Right kidney (tissue), 1 donor: ENCODE data around the gene MIDN.

Experiments
- DNase-seq: peaks from one replicate; pipeline ENCODE4 v3.0.0-alpha.2; 2016

Gene MIDN

DNA sequence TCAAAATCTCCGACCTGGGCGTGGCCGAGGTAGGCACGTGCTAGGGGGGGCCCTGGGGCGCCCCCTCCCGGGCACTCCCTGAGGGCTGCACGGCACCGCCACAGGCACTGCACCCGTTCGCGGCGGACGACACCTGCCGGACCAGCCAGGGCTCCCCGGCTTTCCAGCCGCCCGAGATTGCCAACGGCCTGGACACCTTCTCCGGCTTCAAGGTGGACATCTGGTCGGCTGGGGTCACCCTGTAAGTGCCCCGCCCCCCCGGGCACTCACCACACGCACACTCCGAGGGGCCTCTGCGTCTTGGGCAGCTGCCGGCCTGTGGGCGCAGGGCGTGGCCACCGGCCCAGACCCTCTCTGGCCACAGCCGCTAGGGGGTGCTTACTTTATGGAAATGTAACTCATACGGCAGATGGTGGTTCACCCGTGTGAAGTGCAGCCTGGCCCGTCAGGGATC, 27.9 kb upstream of the MIDN start:
- no peak for DNase-seq

DNA sequence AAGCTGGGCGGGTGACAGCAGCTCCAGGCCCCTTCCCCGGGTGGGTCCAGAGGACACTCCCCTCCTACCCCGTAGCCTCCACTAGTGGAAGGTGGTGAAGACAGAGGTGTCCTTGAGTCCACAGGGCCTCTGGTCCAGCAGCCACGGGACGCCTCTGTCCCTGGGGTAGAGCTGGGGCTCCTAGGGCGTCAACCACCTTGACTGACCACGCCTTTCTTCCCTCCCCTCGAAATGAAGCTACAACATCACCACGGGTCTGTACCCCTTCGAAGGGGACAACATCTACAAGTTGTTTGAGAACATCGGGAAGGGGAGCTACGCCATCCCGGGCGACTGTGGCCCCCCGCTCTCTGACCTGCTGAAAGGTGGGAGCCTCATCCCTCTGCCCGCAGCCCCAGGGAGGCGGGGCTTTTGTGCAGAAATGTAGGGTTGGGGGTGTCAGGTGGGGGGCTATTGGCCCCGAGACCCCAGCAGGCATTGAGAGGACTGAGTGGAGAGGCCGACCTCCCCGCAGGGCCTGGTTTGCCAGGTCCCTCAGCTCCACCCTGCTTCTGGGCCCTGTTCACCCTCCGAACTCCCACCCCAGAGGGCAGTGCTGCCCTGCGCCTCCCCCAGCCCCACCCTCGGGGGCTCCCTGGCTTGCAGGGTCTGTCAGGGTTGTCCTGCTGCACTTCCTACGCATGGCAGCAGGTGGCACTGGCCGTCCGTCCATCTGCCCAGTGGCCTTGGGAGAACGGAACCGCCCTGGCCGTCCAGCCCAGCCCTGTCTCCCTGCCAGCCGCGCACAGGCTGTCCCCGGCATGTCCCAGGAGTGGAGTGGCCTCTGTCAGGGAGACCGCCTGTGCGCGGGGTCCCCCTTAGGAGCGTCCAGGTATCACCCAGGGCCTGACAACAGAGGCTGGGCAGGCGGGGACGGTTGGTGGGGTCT, 27.1 kb upstream of the MIDN start:
- no peak for DNase-seq

- DNase-seq: no peak
These were observed 26.5 kb upstream of the MIDN start for GRCh38 chr19:1221904-1222255.

DNA sequence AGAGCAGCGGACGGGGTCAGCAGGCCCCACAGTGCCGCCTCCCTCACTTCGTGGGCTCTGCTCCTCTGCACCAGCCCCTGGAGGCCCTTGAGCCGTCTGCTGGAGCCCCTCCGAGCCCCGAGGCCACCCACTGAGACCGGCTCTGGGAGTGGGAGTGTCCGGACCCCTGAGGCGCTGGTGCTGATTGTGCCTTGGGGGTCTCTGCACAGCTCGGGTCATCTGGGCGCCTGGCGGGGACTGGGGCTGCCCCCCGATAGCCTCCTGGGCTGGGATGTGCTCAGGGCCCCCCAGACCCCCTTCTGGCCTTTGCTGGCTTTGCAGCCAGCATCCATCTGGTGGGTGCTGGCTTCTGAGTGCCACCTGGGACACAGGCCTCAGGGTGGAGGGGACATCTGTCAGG, 26.0 kb upstream of the MIDN start:
- DNase-seq: no peak

DNA sequence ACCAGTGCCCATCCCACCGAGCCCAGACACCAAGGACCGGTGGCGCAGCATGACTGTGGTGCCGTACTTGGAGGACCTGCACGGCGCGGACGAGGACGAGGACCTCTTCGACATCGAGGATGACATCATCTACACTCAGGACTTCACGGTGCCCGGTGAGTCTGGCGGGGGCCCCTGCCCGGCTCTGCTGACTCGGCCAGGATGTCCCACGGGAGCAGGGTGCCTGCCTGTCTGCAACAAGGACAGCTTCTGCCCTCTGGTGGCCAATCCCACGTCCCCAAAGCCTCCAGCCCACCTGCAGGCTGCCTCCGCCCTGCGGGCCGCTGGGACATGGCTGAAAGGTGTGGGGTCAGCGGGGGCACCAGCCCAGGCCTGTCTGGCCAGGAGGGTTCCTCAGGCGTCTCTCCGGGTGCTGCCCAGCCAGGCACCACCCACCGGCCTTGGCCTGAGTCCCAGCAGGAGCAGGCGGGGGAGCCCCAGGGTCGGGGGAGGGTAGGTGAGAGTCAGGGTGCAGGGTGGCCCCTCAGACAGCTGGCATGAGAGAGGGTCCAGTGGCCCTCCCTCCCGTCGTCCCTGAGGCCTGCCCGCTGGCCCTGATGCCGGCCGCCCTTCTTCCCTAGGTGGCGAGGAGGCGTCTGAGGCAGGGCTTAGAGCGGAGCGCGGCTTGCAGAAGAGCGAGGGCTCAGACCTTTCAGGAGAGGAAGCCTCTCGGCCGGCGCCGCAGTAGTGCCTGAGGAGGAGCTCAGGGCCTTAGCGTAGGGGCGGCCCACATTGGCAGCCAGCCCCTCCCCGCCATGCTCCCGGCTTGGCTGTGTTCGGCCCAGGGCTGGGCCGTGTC, 25.1 kb upstream of the MIDN start:
- no peak for DNase-seq

GRCh38 chr19:1224047-1224825, 24.1 kb upstream of the MIDN start:
- no peak for DNase-seq

DNA sequence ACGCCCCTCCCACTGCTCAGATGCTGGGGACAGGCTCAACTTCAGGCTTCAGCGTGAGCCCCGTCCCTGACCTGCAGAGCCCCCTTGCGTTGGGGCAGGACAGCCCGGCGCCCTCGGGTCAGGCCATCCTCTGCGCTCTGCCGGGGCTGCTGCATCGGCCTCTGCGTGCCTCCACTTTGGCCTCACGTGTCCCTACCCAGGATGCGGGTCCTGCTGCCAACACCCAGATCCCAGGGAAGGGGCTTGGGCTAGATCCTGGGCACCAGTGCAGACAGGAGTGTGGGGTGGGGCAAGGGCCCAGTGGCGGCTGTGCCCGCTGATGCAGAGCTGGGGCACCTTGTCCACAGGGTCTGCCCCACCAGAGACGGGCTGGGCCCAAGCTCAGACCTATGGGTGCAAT, 23.5 kb upstream of the MIDN start:
- no peak for DNase-seq

DNA sequence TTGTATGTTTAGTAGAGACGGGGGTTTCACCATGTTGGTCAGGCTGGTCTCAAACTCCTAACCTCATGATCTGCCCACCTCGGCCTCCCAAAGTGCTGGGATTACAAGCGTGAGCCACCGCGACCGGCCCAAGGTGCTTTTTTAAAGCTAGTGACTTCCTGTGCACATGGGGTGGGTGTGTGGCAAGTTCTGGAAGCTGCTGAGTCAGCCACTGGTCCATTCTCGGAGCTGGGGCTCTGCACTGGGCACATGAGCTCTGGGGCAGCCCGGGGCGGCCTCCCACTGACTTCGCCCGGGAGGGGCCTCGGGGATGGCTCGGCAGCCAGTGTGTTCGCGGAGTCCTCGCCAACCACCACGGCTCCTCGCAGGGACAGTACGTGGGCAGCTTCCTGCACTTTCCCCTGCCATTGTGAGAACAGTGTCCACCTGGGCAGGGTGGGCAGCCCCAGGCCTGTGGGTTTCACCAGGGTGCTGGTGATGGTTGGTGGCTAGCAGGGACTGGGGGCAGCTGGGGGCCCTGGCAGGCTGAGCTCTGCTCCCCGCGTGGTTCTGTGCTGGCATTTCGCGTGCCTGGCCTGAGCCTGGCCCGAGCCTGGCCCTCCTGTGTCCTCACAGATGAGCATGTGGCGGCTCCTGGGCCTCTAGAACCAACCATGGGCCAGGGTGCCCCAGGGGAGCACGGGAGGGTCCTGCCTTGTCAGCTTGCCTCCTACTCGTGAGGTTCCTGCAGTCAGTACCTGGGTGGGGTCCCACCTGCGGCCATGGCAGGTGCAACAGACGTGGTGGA, 22.8 kb upstream of the MIDN start:
- no peak for DNase-seq

- no peak for DNase-seq
These were observed 22.2 kb upstream of the MIDN start for GRCh38 chr19:1226227-1226518.

DNA sequence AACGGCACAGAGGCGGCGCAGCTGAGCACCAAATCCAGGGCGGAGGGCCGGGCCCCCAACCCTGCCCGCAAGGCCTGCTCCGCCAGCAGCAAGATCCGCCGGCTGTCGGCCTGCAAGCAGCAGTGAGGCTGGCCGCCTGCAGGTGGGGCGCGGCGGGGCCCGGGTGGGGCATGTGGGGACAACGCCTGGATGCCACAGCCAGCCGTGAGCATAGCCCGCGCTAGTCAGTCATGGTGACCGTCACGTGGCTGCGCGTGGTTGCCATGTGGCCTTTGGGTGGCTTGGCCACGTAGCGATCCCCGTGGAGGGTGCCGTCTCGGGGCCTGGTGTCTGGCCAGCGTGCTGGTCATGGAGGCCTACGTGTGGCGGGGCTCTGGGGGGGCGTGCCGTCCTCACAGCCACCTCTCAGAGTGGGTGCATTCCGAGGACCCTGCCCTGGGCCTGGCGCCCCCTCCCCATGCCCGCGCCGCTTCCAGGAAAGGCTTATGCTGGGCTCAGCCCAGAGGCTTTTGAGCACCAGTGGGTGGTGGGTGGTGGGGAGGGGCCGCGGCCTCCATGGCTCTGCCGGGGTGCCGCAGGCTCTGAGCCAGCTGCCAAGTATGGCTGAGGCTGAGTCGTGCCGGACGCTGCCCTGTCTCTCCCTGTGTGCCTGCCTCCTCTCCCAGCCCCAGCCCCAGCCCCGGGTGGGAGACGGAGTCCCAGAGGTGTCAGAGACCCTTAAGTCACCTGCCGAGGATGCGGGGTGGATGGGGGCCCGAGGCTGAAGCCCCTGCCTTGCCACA, 21.7 kb upstream of the MIDN start:
- DNase-seq: no peak

GRCh38 chr19:1227304-1228054, 20.9 kb upstream of the MIDN start:
- no peak for DNase-seq

DNA sequence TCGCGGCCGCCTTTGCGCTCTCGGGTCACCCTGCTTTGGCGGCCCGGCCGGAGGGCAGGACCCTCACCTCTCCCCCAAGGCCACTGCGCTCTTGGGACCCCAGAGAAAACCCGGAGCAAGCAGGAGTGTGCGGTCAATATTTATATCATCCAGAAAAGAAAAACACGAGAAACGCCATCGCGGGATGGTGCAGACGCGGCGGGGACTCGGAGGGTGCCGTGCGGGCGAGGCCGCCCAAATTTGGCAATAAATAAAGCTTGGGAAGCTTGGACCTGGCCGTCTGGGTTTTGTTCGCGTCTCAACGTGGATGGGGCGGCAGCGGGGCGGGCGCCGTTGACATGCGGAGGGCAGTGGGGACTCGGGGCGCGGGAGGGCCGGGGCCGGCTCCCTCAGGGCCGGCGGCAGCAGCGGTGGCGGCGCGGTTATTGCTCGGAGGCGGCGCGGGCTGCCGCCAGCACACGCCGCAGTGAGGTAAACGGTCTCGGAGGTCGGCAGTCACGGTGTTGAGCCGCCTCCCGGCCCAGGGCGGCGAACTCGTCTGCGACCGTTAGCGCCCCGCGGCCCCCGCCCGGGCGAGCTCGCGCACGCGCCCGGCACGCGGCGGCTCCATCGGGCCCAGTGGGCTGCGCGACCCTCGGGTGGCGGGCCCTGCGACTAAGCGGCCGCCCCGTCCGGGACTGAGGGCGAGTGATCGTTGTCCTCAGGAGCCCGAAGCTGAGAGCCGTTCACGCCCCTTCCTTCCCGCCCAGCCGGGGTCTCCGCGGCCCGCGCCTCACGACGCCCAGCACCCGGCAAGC, 20.0 kb upstream of the MIDN start:
- DNase-seq: no peak

DNA sequence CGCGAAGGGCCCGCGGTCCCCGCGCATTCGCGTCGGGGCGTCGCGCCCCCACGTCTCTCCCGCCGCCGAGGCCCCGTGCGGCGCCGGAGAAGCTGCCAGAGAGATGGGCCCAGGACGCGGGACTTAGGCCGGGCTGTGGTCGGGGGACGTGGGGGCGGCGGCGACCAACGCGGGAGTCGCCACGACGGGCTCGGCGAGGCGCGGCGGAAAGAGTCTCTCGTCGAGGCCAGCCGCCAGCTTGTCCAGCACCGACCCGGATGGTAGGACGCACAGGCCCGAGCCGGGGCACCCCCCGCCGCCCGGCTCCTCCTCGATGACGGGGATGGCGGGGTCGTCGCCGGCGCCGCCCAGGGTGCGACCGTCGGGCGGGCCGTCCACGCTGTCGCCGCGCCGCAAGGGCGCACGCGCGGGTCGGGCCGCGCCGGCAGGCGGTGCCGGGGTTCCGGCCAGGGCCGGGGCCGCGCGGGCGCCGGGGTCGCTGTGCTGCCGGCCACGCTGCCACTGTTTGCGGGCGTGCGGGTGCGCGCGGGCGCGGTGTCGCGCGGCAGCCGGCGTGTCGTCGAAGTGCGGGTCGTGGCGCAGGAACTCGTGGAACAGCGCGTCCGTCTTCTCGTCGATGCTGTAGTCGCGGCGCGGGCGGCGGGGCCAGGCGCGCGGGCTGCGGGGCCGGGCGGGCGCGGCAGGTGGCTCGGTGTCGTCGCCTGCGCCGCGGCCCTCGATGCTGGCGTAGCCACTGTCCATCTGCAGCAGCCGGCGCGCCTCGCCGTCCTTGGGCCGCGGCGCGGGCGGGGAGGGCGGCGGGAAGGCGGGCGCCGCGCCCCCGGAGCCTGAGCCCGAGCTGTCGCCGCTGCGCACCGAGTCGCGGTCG, 19.1 kb upstream of the MIDN start:
- DNase-seq: no peak

DNA sequence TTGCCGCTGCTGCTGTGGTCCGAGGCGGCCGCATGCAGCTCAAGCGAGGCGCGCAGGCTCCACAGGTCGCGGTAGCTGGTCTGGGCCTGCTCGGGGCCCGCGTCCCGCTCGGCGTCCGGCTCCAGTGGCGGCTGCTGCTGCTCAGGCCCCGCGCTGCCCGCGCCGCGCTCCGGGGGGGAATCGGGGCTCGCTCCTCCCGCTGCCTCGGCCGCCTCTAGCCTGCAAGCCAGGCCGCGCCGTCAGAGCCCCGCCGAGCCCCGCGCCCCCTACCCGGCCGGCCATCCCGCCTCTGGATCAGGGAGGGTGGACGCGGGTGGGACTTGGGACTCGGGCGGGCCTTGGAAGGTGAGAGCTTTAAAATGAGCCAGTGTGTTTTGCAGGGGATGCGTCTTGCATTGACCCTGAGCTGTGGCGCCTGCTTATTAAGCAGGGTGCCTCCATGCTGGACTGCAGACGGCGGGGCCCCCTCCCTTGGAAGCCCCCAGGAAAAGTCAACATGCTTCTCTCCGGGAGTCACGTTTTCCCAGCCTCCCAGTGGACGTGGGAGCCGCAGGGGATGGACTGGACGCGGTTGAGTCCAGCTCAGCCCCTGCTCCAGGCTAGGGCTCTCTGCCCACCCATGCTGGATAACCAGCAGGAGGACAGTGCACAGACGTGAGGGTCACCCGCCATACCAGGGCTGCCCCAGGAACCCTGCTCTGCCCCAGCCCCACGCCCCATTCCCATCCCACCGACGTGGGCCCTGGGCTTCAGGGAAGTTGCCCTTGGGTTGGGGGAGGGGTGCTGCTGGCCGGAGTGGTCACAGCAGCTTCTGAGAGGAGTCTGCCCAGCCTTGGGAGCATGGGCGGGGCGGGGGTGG, 18.2 kb upstream of the MIDN start:
- DNase-seq: no peak

- no peak for DNase-seq
These were observed 17.4 kb upstream of the MIDN start for GRCh38 chr19:1230783-1231489.

DNA sequence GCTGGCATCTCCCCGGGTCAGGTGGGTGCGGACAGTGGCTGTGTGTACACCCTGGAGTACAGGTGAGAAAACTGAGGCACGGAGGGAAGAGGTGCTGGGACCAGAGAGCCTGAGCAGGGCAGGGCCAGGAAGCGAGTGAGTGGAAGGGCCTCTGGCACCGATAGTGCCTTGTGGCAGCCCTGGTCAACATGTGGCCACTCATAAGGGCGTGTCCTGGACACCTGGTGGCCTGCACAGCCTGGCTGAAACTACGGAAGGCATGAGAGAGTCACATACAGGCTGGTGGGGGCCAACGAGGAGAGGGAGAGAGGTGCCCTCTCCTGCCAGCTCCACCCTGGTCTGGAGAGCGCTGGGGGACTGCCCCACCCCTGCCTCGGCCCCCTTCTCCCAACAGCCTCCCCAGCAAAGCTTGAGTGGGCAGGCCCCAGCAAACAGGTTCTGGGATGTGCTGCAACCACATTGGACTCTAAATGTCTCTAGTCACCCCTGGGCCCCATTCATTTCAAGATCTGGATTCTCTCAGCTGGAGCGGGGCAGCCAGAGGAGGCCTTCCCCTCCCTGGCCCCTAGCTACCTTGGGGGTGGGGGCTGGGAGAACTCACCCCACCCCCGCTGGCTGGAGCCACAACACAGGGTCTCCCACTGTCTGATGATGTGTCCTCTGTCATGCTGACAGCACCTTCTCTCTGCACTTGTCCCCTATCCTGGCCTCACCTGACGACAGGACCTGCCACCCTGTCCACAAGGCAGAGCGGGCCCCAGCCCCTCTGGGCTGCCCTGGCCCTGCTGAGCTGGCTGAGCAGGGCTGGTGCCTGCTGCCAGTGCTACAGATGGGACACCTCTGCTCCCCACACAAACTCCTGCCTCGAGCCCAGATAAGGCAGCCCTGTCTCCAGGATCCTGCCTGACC, 16.4 kb upstream of the MIDN start:
- peak; percentile 42 for DNase-seq
